WI38 (cell line): ENCODE measurements around the gene VEGFA.

Experiments used
- H3K4me3 ChIP-seq: 2 replicates; pipeline ENCODE4 v1.5.1; 2011; ENCODE audit warnings: low read depth, mild to moderate bottlenecking, control low read depth, low read length
- CTCF ChIP-seq: IDR thresholded peaks from 2 replicates; pipeline ENCODE4 v1.5.1; 2012; ENCODE audit warnings: low read depth, mild to moderate bottlenecking, control low read depth, low read length

The VEGFA gene

GRCh38 chr6:43765776-43766499 is 4.1 kb upstream of the VEGFA start:
- TF ChIP-seq CTCF = no peak
- no peak overlapping the region for H3K4me3 ChIP-seq

- TF ChIP-seq CTCF = no peak
- H3K4me3 ChIP-seq = no peak overlapping the region
Measured at GRCh38 chr6:43766500-43766853, 3.5 kb upstream of the VEGFA start.

- TF ChIP-seq CTCF = no peak
- H3K4me3 ChIP-seq = no peak overlapping the region
Measured at GRCh38 chr6:43766964-43767461, 3.0 kb upstream of the VEGFA start.

- TF ChIP-seq CTCF = no peak
- H3K4me3 ChIP-seq = no peak overlapping the region
Measured at GRCh38 chr6:43767553-43768505, 2.2 kb upstream of the VEGFA start.

GRCh38 chr6:43768506-43768860 is 1.5 kb upstream of the VEGFA start:
- no peak for TF ChIP-seq CTCF

GRCh38 chr6:43768983-43769525 is 957 bp upstream of the VEGFA start:
- 0 out of 2 replicates have a peak overlapping the region, but pooled peaks have one; percentile 6 for H3K4me3 ChIP-seq
- no peak for TF ChIP-seq CTCF

More at GRCh38 chr6:43768506-43768860, 1.5 kb upstream of the VEGFA start:
- no peak overlapping the region for H3K4me3 ChIP-seq
